Retinal pigment epithelial cell (primary cell): Measurements from ENCODE around the gene DSCAM.

Experiments used
- DNase-seq: peaks from one replicate; pipeline ENCODE4 v3.0.0-alpha.2; 2010; ENCODE audit warnings: low read depth
- H3K4me3 ChIP-seq: 2 replicates; pipeline ENCODE4 v1.5.1; 2011; ENCODE audit warnings: mild to moderate bottlenecking, low read length, control low read depth, moderate library complexity
- TF ChIP-seq, protein P1 (sequence below): conservative IDR thresholded peaks from 2 replicates; pipeline ENCODE4 v1.5.1; 2011; ENCODE audit warnings: low read depth, low read length, control low read depth, inconsistent platforms

The DSCAM gene

DNA sequence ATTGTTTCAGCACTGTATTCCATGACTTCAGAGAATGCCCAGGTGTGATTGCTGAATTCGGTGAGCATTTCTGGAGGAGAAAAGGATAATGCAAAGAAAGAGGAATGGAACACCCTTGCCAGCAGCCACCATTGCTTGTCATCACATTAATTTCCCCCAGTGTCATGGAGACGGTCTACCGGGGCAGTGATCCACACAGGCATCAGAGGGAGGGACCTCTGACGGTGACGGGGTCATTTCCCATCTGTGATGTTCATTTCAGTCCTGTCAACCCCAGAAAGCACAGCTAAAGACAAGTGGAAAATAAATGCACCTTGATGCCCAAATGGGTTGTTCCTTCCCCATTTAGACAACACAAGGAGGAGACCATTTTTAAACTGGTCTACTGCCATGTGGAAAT, 603.3 kb downstream of the DSCAM start:
- DNase-seq, result no peak
- no peak overlapping the region for H3K4me3 ChIP-seq
- TF ChIP-seq, protein P1, sequence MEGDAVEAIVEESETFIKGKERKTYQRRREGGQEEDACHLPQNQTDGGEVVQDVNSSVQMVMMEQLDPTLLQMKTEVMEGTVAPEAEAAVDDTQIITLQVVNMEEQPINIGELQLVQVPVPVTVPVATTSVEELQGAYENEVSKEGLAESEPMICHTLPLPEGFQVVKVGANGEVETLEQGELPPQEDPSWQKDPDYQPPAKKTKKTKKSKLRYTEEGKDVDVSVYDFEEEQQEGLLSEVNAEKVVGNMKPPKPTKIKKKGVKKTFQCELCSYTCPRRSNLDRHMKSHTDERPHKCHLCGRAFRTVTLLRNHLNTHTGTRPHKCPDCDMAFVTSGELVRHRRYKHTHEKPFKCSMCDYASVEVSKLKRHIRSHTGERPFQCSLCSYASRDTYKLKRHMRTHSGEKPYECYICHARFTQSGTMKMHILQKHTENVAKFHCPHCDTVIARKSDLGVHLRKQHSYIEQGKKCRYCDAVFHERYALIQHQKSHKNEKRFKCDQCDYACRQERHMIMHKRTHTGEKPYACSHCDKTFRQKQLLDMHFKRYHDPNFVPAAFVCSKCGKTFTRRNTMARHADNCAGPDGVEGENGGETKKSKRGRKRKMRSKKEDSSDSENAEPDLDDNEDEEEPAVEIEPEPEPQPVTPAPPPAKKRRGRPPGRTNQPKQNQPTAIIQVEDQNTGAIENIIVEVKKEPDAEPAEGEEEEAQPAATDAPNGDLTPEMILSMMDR, result no peak

DNA sequence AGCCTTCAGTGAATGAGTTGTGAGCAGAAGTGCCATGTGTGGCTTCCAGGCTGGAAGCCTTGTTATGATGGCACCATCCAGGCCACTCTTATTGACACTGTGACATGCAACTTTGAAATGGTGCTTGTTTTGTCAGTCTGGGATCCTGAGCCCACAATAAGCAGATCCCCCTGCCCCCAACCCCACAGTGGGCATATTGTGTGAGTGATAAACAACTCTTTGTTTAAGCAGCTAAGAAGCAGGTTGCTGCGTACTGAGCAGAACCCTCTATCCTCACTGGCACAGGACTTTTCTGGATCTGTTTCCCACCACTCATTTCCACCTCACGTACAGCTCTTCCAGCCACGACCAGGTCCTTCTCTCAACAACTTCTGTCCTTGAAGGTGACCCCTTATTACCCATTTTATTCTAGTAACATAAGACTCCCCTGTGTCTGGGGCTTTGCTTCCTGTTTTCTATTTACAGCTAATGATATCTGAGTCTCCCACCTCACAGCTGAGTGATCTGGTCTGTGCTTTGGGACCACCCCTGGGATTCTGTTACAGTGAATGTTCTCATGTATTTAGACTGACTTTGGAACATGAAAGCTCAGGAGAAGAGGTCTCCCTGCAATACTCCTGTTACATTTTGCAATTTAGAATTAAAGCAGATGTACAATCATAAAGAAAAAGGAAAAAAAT, 604.2 kb downstream of the DSCAM start:
- no peak for DNase-seq
- TF ChIP-seq, protein P1, result no peak
- no peak overlapping the region for H3K4me3 ChIP-seq

DNA sequence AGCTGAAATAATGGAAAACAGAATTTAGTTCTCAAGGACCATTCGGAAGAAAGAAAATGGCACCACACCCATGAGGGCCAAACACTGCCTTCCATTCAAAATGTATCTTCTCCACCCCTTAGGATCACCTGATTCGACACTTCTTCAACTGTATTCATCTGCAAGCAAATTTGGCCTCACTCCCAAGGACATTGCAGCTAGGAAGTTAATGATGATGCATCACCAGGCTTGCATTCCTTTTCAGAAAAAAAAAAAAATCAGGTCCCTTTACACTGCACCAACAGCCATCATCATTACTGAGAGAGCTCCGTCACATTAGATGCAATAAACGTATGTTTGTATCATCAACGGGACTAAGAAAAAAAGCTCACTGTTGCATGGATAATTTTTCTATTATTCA, 611.4 kb downstream of the DSCAM start:
- TF ChIP-seq, protein P1, result no peak
- no peak overlapping the region for H3K4me3 ChIP-seq
- DNase-seq, result no peak

DNA sequence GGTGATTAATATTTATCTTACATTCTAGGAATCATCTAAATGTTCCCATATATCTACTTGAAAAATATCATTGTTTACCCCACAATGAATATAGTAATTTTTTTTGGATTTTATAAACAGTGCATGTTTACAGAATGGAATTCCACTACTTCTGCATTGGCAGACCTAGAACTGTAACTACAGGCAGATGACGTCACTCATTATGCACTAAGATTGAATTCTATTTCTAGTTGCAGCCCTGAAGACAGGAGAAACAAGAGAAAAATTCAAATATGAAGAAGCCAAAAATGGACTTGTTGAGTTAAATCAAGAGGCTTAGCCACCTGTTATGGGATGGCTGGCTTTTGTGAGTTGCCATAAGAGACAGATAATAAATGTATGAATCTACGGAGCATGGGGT, 615.0 kb downstream of the DSCAM start:
- no peak overlapping the region for H3K4me3 ChIP-seq
- TF ChIP-seq, protein P1, result no peak
- no peak for DNase-seq

DNA sequence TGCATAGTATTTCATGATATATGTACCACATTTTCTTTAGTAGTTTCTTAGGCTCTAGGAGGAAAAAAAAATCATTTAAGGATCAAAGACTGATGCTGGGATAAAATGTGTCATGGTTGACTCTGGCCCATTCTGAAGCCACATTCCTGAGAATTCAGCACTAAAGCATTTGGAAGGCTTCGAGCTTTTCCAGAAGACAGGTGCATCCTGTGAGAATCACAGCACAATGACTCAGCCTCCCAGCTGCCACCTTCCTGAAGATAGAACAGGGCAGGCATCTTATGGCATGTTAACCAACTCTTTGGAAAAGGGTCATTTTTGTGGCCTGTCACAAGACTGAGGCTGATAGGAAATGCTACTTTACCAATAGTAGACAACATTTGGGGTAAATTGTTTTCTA, 619.9 kb downstream of the DSCAM start:
- no peak for DNase-seq
- TF ChIP-seq, protein P1, result no peak
- no peak overlapping the region for H3K4me3 ChIP-seq

DNA sequence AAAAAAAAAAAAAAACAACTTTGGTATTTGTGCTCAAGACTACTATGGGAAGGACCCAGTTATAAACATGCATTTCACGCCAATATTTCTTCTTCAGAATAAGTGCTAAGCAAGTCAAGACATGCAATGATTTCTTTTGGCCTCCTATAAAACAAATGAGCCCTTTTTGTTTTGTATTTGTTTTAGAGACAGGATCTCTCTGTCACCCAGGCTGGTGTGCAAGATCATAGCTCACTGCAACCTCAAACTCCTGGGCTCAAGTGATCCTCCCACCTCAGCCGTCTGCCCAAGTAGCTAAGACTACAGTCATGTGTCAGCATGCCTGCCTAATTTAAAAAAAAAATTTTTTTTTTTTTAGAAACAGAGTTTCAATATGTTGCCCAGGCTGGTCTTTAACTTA, 631.0 kb downstream of the DSCAM start:
- H3K4me3 ChIP-seq, result no peak overlapping the region
- DNase-seq, result no peak
- TF ChIP-seq, protein P1, result no peak

DNA sequence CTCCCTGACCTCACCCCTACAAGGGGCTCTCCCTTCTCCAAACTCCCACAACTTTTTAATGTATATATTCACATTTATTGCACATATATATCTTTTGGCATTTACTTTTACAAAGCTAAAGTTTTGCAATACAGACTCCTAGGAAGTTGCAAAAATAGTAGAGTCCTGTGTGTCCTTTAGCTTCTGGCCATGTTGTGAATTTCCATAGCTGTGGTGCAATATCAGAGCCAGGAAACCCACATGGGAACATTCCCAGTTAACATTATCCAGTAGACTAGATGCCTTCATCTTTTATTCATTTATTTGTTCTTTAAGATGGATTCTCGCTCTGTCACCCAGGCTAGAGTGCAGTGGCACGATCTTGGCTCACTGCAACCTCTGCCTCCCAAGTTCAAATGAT, 636.7 kb downstream of the DSCAM start:
- no peak overlapping the region for H3K4me3 ChIP-seq
- DNase-seq, result no peak
- TF ChIP-seq, protein P1, result no peak
